Lung microvascular endothelial cell (primary cell): ENCODE results near the gene PEX11A. TPM values are rescaled to one million over a fixed set of nuclear protein-coding genes. Genes with fewer than 3 reads are reported as not detected.
A peak's percentile ranks its signal among the peaks of the same experiment; 100 is the strongest.

Source experiments
- DNase-seq, 2 donors: peaks; one replicate each; pipeline versions ENCODE4 v3.0.0 to v3.0.0-alpha.2; 2010; ENCODE audit warnings: low read depth in 2 of 2
- total RNA-seq: library from RNA; depleted of rRNA; stranded (reverse); fragments of >200 nt; gene quantifications from 2 replicates; pipeline ENCODE4 v1.2.1, GENCODE V29; 2014

Gene PEX11A
- total RNA-seq, 1 donor from 2014 or later, result 3.8 TPM

DNA sequence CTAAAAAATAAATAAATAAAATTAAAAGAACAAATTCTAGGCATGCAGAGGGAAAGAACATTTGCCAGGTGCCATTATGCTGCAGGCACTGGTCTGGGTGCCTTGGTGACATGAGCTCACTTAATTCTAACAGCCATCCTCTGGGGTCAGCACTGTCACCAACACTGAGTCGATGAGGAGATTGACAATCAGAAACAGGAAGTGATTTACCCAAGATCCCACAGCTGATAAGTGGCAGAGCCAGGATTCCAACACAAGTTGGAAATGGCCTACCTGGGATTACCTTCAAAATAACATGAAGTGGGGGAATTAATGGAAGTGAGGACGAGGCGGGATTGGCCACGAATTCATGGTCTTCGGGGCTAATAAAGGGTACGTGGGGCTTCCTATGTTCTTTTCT lies 14.9 kb downstream of the PEX11A start:
- no peak for DNase-seq

GRCh38 chr15:89674526-89674925 lies 16.0 kb downstream of the PEX11A start:
- DNase-seq, result no peak

- DNase-seq, result peak; percentile 42 to 68
Measured at GRCh38 chr15:89673165-89673512, 17.4 kb downstream of the PEX11A start.

GRCh38 chr15:89672221-89673164 lies 18.1 kb downstream of the PEX11A start:
- DNase-seq, result no peak

- no peak for DNase-seq
Measured at GRCh38 chr15:89671687-89672086, 18.9 kb downstream of the PEX11A start.

DNA sequence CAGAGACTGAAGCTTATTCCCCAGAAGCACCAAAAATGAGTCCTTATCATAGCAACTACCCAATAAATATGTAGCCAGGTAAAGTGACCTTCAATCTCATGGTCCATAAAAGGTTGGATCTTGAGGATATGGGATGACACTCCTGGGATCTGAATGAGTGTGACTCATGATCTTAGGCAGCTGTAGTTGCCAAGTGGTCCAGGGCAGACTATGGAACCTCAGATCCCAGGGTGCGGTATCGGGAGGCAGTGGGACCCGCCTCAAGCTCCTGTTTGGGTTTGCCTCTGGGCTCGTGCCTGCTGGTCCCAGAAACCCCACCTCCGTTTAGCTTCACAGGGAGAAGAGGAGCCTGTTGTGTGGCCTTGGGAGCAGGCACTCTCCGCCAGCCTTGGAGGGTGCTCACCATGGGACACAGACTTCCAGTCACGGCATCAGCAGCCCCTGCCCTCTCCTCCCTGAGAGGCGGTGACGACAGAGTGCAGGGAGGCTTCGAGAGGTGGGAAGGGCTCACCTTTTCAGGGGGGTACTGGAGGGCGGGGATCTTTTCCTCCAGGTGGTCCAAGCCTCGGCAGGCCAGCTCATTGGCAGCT lies 19.5 kb downstream of the PEX11A start:
- no peak for DNase-seq

- no peak for DNase-seq
Measured at GRCh38 chr15:89669941-89670340, 20.6 kb downstream of the PEX11A start.

- DNase-seq, result no peak
Measured at GRCh38 chr15:89669309-89669865, 21.2 kb downstream of the PEX11A start.

DNA sequence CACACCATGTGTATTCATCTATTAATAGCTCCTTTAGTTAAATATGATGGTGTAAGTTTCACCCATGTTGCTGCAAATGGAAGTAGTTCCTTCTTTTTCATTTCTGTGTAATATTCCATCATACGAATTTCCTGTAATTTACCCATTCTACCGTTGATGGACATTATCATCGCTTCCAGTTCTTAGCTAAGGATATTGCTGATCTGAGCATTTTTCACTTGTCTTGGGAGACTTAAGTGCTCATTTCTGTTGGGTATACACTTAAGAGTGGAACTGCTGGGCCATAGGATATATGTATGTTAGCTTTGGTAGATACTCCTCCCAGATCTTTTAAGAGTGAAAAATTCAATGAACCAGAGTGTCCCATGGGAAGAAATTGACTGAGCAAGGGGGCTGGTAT lies 22.4 kb downstream of the PEX11A start:
- DNase-seq, result no peak

DNA sequence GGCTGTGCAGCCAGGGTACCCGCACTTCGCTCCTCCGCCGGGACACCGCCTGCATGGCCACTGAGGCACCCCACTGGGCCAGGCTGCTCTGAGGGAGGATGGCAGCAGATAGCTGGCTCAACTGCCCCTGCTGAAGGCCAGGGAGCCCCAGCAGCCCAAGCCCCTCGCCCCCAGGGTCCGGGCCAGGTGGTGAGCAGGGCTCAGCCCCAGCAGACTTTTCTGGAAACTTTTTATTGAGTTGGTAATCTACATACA lies 22.9 kb downstream of the PEX11A start:
- DNase-seq, result no peak

DNA sequence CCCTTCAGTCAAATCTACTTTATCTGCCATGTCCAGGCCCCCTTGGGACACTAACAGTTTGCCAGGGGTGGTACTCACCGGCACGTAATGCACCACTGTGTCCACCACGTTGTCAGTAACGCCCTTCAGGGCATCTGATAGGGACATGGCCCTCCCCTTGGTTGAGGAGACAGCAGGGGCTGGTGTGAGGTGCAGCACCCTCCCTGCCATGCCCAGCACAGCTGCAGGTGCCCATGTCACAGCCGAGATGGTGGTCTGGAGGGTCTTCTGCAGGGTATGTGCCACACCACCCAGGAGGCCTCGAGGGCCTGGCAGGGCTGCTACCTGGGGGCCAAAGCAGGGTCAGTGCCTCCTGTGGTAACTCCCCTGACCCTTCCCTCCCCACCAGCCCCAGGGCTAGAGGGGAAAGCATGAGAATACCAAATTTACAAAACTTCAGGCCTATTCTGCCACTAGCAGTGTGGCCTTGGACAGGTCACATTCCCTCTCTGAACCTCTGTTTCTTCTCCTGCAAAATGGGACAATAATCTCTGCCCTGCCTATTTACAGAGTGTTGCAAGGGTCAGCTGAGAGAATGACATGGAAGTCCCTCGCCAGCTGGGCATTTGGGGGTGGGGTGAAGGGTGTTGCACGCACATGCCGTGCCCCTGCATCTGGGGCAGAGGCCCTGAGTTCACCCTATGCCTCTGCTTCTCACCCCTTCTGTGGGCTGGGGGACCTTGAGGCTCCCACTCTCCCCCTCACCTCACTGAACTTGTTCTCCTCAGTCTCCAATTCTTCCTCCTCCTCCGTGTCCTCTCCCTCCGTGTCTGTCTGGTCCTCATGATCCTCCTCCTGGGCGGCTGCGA lies 23.5 kb downstream of the PEX11A start:
- no peak for DNase-seq

GRCh38 chr15:89666184-89666857 lies 24.2 kb downstream of the PEX11A start:
- DNase-seq, result no peak

DNA sequence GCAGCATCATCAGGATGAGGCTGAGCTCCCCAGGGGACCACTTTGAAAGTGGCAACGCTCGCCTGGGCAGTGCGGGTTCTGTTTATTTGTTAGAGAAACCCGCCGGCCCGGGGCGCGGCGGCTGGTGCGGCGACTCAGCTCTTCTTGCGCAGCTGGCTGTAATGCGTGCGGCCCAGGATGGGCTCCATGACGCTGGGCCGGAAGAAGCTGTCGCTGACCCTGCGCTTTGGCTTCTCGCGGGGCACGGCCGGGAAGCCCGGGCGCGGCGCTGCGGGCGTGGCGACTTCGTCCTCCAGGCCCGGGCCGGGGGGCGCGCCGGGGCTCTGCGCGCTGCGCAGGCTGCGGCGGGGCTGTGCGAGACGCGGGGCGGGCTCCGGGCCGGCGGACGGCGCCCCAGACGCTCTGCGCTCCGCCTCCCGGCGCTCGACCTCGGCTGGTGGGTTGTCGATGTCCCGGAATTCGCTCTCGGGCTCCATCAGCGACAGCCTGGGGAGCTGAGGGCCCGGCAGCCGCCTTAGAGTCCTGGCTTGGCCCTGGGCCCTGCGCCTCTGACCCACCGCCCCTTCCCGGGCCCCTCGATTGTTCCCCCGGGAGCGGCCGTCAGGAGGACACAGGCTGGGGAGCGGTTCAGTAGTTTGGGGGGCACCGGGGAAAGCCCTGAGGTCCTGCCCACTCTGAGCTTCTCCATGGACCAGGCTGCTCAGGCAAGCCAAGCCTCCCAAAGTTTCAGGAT lies 24.9 kb downstream of the PEX11A start:
- peak; percentile 53 to 65 for DNase-seq

DNA sequence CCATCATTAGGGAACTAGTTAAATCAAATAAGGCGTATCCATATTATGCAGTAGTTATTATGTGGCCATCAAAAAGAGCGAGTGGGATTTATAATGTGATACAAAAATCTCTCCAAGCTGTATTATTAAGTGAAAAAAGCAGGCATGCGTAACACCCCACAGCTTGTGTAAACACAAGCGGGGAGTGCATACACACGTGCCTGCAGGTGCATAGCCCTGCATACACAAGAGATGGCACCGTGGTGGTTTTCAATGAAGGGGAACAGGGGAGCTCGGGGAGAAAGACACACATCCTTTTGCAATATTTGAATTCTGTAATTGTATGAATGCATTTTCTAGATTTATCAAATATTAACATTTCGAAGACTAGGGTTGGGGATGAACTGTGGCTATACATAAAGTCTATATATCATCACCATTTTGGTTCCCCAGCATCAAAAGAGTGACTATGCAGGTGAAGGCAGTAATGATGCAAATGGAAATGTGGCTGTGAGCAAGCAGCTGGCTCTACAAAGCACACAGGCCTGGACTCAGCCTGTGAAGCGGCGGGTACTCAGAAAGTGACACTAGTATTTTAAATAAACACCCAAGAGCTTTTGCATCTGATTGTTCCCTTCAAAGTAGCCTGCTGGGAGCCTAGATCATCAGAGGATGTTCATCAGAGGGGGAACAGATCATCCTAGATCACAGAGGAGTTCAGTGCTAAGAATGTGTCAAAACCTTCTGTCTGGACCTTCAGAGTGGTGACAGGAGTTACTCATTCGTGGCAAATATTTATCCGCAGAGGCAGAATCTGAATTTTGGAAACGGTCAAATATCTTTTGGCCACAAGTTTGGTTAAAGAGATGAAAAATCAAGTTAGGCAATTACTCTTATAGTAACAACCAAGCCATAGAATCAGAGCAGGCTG lies 25.9 kb downstream of the PEX11A start:
- no peak for DNase-seq

- DNase-seq, result peak in 1 of 2 donors; percentile 91
Measured at GRCh38 chr15:89662893-89663626, 27.5 kb downstream of the PEX11A start.

GRCh38 chr15:89660556-89660955 lies 30.0 kb downstream of the PEX11A start:
- no peak for DNase-seq

DNA sequence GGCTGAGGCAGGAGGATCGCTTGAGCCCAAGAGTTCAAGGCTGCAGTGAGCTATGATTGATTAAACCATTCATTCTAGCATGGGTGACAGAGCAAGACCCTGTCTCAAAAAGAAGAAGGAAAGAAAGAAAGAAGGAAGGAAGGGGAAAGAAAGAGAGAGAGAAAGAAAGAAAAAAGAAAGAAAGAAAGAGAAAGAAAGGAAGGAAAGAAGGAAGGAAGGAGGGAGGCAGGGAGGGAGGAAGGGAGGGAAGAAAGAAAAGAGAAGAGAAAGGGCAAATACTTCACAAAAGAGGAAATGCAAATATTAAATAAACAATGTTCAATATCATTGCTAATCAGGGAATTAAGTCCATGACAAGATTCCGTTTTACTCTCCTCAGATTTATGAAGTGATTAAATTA lies 31.3 kb downstream of the PEX11A start:
- no peak for DNase-seq

GRCh38 chr15:89657686-89658200 lies 32.8 kb downstream of the PEX11A start:
- DNase-seq, result no peak
